HG02943 (cell line): ENCODE results near the gene CRB3.

Experiments used
- ATAC-seq: cut with Tn5 transposase; IDR thresholded peaks from one replicate; pipeline ENCODE4 v1.9.1; 2021; ENCODE audit warnings: mild to moderate bottlenecking, low read depth, moderate library complexity; ENCODE audit not compliant: unreplicated experiment

CRB3 gene

DNA sequence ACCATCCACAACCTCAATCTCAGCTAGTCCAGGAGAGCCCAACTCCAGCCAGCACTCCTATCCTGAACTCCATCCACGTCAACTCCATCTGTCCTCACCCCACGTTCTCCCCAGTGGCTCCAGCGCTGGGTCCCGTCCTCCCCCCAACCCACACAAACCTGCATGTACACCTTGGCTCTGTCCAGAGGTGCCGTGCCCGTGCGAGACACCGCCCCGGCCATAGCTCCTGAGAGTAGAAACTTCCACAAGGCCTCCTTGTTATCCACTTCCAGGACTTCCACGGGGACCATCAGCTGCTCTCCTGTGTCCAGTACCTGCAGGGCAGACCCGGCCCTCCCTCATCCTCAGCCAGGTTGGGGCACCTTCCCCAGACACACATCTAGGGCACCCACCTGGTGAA is 32.2 kb upstream of the CRB3 start:
- ATAC-seq: no peak

DNA sequence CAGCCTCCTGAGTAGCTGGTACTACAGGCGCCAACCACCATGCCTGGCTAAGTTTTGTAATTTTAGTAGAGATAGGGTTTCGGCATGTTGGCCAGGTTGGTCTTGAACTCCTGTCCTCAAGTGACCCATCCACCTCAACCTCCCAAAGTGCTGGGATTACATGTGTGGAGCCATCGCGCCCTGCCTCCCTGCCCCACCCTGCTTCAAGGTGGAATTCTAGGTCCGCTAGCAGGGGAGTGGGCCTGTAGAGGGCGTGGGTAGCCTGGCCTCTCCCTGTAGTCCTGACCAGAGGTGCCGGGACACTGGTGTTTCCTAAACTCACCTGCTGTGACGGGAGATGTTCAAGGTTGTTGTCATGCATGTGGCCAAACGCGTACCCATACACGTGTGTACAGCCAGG is 30.9 kb upstream of the CRB3 start:
- ATAC-seq: no peak

DNA sequence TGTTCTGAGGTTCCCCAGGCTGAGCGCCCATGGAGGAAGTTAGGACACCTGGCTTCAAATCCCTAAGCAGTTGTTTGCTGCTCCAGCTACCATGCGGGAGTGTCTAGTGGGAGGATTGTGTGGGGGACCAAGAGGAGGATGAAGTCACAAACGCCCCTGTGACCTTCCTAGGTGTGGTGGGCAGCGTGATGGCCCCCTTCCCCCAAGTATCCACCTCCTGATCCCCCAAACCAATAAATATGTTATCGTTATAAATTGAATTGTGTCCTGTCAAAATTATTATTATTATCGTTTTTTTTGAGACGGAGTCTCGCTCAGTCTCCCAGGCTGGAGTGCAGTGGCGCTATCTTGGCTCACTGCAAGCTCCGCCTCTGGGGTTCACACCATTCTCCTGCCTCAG is 30.4 kb upstream of the CRB3 start, which contains the start of gene SLC25A41:
TSS of gene SLC25A41 (minus strand) at position 101 of the 400 bp plus-strand sequence. CDS start at position 31, 70 bp downstream.
- ATAC-seq: no peak

DNA sequence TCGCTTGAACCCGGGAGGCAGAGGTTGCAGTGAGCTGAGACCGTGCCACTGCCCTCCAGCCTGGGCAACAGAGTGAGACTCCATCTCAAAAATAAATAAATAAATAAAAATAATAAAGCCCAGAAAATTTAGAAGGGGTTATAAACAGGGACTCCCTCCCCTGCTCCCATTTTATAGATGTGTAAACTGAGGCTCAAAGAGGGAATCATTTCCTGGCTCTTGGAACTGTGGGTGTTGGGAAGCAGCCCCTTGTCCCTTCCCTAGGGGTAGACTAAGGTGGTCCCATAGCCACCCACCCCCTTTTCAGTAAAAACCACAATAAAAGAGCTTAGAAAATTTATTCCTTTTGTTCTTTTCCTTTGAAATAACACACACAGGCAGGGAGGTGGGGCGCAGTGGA is 24.3 kb upstream of the CRB3 start:
- no peak for ATAC-seq

DNA sequence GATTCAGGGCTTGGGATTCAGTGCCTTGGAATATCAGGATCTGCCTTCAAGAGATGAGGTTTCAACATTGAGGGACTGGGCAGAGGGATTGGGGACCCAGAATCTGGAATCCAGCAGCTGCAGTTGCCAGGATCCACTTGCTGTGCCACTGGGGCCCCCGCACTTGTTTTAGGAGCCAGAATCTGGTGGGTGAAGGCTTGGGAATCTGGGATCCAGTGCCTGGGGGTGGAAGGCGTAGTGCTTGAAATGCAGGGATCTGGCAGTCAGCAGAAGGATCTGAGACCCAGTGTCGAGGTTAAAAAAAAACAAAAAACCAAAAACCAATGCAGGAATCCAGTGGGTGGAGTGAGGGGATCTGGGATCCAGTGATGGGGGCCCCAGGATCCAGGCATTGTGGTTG is 23.2 kb upstream of the CRB3 start:
- ATAC-seq: no peak

DNA sequence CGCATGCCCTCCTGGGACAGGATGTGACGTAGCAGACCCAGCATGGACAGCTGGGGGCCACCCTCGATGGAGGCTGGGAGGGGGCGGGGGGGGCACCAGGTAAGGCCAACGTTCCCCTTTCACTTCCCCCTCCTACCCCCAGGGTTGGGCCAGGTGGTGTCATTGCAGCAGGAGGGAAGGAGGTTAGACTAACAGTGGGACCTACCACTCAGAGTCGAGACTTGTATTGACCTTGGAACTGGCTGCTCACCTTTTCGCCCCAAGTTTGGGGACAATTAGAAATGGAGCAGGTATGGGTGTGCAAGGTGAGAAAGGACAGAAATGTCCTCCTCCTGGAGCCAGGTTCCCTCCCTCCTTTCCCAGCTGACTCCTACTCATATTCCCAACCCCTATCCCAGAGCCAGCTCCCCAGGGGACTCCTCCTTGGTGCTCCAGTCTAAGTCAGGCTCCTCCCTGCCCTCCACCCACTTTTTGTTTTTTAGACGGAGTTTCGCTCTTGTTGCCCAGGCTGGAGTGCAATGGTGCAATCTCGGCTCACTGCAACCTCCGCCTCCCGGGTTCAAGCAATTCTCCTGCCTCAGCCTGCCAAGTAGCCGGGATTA is 21.9 kb upstream of the CRB3 start:
- ATAC-seq: no peak

DNA sequence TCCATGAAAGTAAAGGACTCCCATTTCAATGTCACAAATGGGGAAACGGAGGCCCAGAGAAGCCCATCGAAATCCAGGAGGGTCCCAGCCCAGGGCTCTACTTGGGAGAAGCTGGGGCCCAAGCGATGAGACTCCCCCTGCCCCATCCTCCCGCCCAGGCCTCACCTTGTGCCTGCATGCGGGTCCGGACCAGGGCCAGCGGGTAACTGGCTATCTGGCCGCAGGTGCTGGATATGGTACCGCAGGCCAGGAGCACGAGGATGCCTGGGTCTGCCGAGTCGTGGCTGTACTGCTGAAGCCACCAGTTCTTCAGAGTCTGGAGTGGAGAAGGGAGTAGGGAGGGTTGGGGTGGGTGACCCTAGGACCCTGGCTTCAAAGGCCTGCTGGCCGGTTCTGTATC is 20.1 kb upstream of the CRB3 start:
- no peak for ATAC-seq

DNA sequence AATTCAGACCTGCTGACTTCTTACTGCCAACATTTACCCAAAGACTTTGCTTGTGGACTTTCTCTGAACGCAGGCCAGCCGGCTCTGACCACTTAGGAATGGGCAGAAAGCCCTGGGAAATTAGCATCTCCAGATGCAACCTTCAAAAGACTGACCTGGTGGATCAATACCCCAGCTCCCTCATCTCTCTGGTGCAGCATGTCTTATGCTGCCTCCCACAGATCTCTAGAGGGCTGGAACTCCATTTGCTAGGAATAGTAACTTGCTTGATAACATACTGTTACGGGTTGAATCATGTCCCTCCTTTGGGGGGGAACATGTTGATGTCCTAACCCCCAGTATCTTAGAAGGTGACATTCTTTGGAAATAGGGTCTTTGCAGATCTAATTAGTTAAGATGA is 17.6 kb upstream of the CRB3 start:
- no peak for ATAC-seq

DNA sequence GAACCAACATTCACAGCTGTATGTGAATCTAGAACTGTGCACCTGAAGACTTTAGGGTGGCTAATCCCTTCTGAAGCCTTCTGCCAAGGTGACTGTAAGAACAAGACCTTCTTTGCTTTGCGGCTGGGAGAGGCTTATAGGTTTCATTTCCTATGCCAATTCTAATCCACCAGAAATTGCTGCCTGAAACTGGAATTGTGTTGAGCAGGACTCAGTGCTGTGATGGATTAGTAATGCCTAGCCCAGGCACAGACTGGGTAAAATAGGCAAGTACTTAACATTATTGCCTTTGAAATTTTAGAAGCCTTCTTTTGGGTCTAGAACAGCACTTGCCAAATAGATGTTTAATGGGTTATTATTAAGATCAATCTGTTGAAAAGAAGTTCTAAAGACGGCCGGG is 16.0 kb upstream of the CRB3 start:
- ATAC-seq: no peak

DNA sequence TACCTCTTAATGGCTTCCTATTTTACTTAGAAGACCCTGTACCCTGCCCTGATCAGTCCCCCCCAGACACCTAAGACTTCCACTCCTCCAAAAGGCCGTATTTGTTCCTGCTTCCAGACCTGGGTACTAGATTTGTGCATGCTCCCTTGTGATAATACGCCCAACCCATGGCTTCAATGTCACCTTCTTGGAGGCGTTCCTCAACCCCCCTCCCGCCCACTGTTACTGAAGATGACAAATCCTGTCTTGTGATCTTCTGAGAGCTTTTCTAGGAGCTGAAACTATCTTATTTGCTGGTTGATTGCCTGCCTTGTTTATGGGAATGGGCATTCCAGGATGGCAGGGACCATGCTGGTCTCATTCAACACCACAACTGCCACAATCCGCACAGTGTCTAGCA is 13.9 kb upstream of the CRB3 start:
- ATAC-seq: no peak

DNA sequence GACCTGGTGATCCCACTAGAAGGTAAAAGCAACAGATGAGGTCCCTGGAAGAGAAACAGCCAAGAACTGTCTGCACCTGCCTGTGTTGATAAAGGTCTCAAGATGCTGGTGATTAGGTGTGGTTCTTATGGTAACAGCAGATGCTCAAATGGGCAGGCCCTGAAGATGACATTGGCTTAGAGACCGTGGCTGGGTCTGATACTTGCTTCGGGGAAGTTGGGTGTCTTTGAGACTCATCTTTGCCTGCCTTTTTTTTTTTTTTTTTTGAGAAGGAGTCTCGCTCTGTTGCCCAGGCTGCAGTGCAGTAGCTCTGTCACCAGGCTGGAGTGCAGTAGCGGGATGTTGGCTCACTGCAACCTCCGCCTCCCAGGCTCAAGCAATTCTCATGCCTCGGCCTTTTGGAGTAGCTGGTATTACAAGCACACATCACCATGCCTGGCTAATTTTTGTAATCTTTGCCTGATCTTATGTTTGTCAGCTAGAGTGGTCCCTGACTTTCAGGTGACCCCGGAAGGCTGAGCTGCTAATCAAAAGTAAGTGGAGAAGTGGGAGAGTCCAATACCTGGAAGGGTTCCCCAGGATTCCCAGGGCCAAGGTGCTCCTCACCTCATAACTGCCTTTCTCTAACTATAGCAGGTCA is 12.4 kb upstream of the CRB3 start:
- no peak for ATAC-seq

DNA sequence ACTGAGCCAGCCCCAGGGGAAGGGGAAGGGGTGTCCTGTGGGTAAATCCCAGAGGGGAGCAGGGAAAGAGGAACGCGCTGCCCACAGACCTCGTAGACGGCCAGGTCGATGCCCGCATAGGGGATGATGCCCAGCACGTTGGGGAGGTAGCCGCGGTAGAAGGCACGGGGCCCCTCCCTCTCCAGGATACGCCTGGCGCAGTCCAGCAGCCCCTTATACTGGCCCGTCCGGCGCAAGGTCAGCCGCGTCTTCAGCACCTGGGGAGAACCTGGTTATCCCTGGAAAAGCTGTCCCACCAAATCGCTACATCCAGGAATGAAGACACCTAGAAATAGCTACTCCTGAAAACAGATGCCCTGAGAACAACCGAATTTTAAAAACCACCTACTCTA is 11.9 kb upstream of the CRB3 start:
- no peak for ATAC-seq

DNA sequence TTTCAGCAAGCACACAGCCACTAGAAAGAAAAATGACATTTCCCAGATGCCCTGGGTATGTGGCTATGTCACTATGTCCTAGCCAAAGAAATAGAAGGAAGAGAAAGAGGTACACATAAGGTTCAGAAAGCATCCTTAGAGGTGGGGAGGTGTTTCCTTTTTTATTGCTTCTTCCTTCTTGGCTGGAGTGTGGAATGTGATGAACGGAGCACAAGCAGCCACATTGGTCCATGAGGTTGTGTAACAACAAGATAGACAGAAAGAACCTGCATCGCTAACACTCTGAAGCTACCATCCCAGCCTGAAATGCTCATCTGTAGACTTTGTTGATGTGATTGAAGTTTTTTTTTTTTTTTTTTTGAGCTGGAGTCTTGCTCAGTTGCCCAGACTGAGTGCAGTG is 11.2 kb upstream of the CRB3 start:
- no peak for ATAC-seq

DNA sequence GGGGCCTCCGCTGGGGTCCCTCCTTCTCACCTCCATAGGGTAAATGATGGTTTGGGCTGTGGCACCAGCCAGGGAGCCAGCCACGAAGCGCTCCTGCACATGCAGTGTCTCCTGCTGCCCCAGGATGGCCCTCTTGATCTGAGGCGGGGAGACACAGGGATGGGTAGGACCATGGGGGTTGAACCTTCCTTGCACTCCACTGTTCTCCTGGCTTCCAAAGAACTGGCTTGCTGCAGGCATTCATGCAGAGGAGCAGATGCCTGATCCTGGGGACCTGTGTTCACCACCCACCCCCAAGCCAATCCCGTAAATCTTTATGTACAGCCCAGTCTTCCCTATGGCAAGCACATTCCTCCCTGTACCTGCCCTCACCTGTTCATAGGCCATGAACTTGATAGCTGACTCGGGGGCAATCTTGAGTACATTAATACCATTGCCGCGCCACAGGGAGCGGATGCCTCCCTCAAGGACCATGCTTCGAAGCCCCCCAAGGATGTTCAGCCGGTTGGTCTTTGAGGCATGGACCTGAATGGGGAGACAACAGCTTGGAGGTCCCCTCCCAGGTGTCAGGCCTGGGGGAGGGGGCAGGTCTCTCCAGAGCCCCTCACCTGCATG is 10.0 kb upstream of the CRB3 start:
- no peak for ATAC-seq

DNA sequence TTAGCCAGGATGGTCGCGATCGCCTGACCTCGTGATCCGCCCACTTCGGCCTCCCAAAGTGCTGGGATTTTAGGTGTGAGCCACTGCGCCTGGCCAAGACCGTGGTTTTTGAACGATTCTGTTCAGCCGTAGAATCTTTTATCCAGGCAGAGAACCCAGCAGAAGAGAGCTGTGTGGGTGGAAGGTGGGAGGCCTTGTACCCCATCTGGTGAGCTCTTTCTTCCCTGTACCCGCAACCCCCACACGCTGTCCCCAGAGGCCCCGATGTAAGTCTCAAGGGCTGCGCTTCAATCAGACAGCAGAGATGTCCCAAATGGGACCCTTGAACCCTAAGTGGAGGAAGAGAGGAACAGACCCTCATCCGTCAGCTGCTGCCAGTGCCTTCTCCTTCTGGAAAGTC is 8.1 kb upstream of the CRB3 start:
- ATAC-seq: no peak

DNA sequence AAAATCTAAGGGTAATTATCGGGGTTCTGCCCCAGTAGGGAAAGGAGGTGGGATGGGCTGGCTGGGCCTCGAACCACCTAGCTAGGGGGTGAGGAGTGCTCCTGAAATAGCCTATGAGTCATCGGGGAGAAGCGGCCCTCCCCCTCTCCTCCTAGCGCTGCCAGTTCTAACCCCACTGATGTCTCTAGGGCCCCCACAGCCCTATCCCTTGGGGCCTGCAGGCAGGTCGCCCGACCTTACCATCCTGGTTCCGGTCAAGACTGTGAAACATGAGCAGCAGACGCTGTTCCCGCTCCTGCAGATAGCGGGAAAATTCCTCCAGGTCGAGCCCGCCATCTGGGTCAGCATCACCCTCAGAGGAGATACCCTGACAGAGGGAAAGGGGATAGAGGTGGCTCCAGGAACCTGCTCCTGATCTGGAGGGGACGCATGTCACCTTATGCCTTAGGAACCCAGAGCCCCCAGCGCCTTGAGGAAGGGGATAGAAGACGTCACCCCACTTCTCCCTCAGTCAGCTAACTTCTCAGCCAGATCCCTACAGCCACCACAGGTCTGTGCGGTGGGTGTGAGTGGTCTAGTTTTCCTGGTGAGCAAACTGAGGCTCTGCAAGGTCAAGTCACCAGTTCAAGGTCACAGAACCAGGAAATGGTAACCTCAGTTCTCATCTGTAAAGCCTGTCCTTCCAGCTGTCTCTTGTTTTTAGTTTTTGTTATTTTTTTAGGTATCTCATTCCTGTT is 5.9 kb upstream of the CRB3 start:
- no peak for ATAC-seq

DNA sequence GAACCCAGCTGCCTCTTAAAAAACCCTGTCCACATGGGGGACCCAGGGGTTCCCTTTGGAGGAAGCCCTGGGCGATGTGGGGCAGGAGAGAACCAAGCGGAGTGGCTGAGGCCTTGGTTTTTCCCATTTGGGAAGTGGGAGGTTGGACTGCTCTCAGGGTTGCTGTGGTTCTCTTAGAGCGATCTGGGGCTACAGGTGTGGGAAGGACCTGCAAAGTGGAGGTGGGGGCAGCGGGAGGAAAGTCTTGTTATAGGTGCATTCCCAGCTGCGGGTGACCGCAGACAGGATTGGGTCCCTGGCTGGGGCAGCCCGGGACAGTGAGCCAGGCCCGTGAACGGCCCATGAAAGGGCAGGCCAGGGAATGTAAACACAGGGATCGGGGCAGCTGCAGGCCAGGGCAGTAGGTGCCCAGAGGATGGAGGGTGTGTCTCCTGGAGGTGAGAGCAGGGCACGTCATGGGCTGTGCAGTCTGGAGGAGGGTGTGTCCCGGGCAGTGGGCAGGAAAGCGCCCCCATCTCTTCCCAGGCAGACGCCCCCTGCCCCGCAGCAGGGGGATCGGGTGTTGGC is 5.3 kb upstream of the CRB3 start:
- ATAC-seq: no peak

DNA sequence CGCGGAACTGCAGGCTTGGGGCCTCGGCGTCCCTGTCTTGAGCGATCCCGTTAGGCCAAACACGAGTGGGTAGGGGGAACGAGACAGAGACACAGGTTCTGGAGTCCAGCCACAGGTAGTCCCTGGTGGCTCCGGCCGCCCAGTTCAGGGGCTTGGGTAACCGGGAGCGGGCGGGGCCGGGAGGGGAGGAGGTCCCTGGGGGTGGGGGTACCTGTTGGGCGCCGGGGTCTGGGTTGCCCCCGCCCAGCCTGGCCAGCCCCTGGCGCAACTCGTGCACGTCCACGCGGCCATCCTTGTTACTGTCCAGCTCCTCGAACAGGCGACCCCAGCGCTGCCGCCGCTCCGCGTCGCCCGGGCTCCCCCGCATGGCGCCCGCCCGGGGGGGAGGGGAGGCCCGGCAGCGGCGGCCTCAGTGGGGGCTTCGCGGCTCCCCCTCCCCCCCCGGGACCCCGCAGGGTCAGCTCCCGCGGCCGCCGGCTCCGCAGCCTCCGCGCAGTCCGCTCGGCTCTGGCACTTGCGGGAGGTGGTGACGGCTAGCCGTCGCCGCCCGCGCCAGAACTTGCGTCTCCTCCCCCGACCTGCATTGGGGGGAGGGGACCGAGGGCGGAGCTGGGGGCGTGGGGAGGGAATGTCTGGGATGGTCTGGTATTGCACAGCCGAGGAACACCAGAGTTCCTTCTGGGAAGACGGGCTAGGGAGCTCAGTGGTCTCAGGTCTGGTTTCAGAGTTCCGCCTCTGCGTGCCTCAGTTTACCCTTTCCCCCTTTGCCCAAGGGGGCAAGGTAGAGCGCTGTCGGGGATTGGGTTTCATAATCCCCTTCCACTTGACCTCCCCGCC is 4.6 kb upstream of the CRB3 start, which contains the start of gene SLC25A23:
TSS of gene SLC25A23 (minus strand) at position 531 of the 837 bp plus-strand sequence. CDS start at position 367, 164 bp downstream.
- peak; percentile 23 for ATAC-seq

DNA sequence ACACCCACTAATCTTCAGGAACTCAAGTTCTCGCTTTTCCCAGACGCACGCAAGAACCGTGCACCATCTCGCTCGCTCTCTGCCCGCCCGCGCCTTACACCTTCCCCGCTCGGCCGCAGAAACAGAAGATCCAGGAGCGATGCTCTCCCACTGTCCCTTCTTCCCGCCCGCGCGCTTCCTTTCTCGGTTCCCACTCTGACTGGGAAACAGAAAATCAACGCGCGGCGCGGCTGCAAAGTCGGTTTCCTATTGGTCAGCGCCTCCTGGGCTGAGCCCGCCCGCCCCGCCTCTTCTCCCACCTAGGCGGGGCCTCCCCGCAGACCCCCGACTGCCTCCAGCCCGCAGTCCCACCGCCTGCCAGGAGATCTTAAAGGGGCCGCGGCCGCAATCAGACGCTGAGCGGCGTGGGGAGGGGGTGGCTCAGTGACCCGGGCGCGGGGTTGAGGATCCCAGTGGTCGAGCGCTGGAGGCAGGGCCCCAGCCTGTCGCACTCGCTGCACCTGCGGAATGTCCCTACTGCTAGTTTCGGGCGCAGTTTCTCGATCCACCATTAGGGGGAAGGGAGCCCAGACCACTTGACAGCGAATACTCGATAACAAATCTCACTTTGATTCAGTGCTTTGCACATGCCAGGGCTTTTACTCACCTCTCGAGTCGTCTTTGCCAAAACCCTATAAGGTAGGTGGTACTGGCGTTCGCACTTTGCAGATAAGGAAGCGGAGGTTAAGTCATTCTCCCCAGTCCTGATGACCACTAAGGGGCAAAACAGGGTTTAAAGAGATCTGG is 3.8 kb upstream of the CRB3 start:
- ATAC-seq: peak; percentile 67
